ENCODE results near the gene GAS7. TPM values are rescaled to one million over a fixed set of nuclear protein-coding genes. Genes with fewer than 3 reads are reported as not detected.

The GAS7 gene
- total RNA-seq, 3 donors from 2014 or later (not counting 1 experiment from before 2014, with no cell fraction given): 70.7 to 89.1 (median 84.8) TPM

- H3K36me3 ChIP-seq (ENCODE audit: control insufficient read depth, insufficient read depth, low read length): no peaks in the 10 kb centered on the region
- H3K4me1 Mint-ChIP-seq: peaks cover 40 to 45% of the 10 kb centered on the region in 2 donors
- DNase-seq (no peak), ATAC-seq (no peak)
- H3K4me3 Mint-ChIP-seq: no peak overlapping the region
- intact Hi-C loops (cut with micrococcal nuclease): loop anchor here (2.0 kb wide), 1 partner anchor 43 kb away; the partner anchor contains the start of gene GAS7
- H3K9me3 ChIP-seq (ENCODE audit: control insufficient read depth, insufficient read depth, low read length): no peaks in the 10 kb centered on the region
- H3K9me3 Mint-ChIP-seq: no peaks in the 10 kb centered on the region
- no peaks in the 10 kb centered on the region for H3K36me3 Mint-ChIP-seq
- H3K27ac Mint-ChIP-seq: peak overlapping the region; percentile 92 to 94
- H3K27me3 Mint-ChIP-seq (ENCODE audit: low read depth in 2 of 2): no peaks in the 10 kb centered on the region
- no peaks in the 10 kb centered on the region for H3K27me3 ChIP-seq (ENCODE audit: control insufficient read depth, insufficient read depth, low read length)
- H3K4me3 ChIP-seq (ENCODE audit: low read length): no peak overlapping the region
- peaks cover 65% of the 10 kb centered on the region for H3K4me1 ChIP-seq (ENCODE audit: control insufficient read depth, insufficient read depth, low read length)
- 94% methylated on average over 7 of the region's 8 CpGs for WGBS (ENCODE audit: insufficient coverage)
- no peak for TF ChIP-seq CTCF (IDR thresholded peaks at IDR 0.05)
- peak overlapping the region; percentile 82 for H3K27ac ChIP-seq (ENCODE audit: low read length)
Measured at GRCh38 chr17:10155371-10156076, 42.9 kb downstream of the GAS7 start.

- ATAC-seq (peak; percentile 72 to 88 (median 77)), DNase-seq (peak; percentile 45 to 52)
- H3K4me1 Mint-ChIP-seq: peaks cover 50 to 55% of the 10 kb centered on the region in 2 donors
- H3K4me3 Mint-ChIP-seq: peak overlapping the region; percentile 57
- H3K27ac Mint-ChIP-seq: peak overlapping the region; percentile 92 to 94
- no peaks in the 10 kb centered on the region for H3K27me3 Mint-ChIP-seq (ENCODE audit: low read depth in 2 of 2)
- Histone ChIP-seq H3K4me3 (ENCODE audit: low read length) (no peak overlapping the region), H3K27me3 (ENCODE audit: control insufficient read depth, insufficient read depth, low read length) (no peaks in the 10 kb centered on the region), H3K4me1 (ENCODE audit: control insufficient read depth, insufficient read depth, low read length) (peaks cover 80% of the 10 kb centered on the region), H3K27ac (ENCODE audit: low read length) (peak overlapping the region; percentile 72), H3K36me3 (ENCODE audit: control insufficient read depth, insufficient read depth, low read length) (no peaks in the 10 kb centered on the region), H3K9me3 (ENCODE audit: control insufficient read depth, insufficient read depth, low read length) (no peaks in the 10 kb centered on the region)
- intact Hi-C loops (cut with micrococcal nuclease): no loop called here
- TF ChIP-seq CTCF (IDR thresholded peaks at IDR 0.05): no peak
- WGBS (ENCODE audit: insufficient coverage): 35% methylated on average over 10 of the region's 12 CpGs
- no peaks in the 10 kb centered on the region for H3K36me3 Mint-ChIP-seq
- no peaks in the 10 kb centered on the region for H3K9me3 Mint-ChIP-seq
Measured at GRCh38 chr17:10151667-10152496, 46.5 kb downstream of the GAS7 start.

GRCh38 chr17:10149573-10150399 lies 48.6 kb downstream of the GAS7 start:
- TF ChIP-seq CTCF (IDR thresholded peaks at IDR 0.05): no peak
- no peaks in the 10 kb centered on the region for H3K36me3 Mint-ChIP-seq
- intact Hi-C loops (cut with micrococcal nuclease): no loop called here
- H3K4me3 Mint-ChIP-seq: peak overlapping the region; percentile 69
- no peaks in the 10 kb centered on the region for H3K27me3 Mint-ChIP-seq (ENCODE audit: low read depth in 2 of 2)
- 34% methylated on average over 5 of the region's 8 CpGs for WGBS (ENCODE audit: insufficient coverage)
- DNase-seq (peak in 1 of 2 donors; percentile 71), ATAC-seq (peak; percentile 35 to 65 (median 62))
- Histone ChIP-seq H3K4me1 (ENCODE audit: control insufficient read depth, insufficient read depth, low read length) (peaks cover 83% of the 10 kb centered on the region), H3K27me3 (ENCODE audit: control insufficient read depth, insufficient read depth, low read length) (no peaks in the 10 kb centered on the region), H3K27ac (ENCODE audit: low read length) (peak overlapping the region; percentile 72), H3K9me3 (ENCODE audit: control insufficient read depth, insufficient read depth, low read length) (no peaks in the 10 kb centered on the region), H3K36me3 (ENCODE audit: control insufficient read depth, insufficient read depth, low read length) (no peaks in the 10 kb centered on the region), H3K4me3 (ENCODE audit: low read length) (no peak overlapping the region)
- peak overlapping the region; percentile 85 to 94 for H3K27ac Mint-ChIP-seq
- H3K9me3 Mint-ChIP-seq: no peaks in the 10 kb centered on the region
- H3K4me1 Mint-ChIP-seq: peaks cover 38 to 43% of the 10 kb centered on the region in 2 donors

All from natural killer cell (primary cell).